Measurements from ENCODE around the gene MVP. TPM values are rescaled to one million over a fixed set of nuclear protein-coding genes. Genes with fewer than 3 reads are reported as not detected.
"Not testable (repeated sequence)": the region's sequence is repeated elsewhere in the genome, so short reads cannot be mapped to it uniquely, and the experiment has no call there.

Gene MVP
- total RNA-seq, 2 experiments from 2014 or later: 110 to 123 TPM

GRCh38 chr16:29825145-29826044 is 5.1 kb downstream of the MVP start:
- CTCF ChIA-PET: interaction anchor here (1.0 to 16.1 kb wide), 6 partner anchors 8 to 207 kb away, joined by 3 to 192 read pairs (median 8); partner anchors contain the start of gene PAGR1
- Mint-ChIP-seq H3K27ac (peak overlapping the region; percentile 81), H3K36me3 (peaks cover 20% of the 10 kb centered on the region), H3K9me3 (ENCODE audit: low read depth) (no peaks in the 10 kb centered on the region), H3K4me3 (peak overlapping the region; percentile 24), H3K4me1 (peaks cover 49% of the 10 kb centered on the region), H3K27me3 (no peaks in the 10 kb centered on the region)
- DNase-seq (peak; percentile 77), ATAC-seq (peak; percentile 65)

- no peak overlapping the region for H3K27ac Mint-ChIP-seq
- no peak overlapping the region for H3K4me3 Mint-ChIP-seq
- H3K9me3 Mint-ChIP-seq (ENCODE audit: low read depth): no peaks in the 10 kb centered on the region
- ATAC-seq (no peak), DNase-seq (no peak)
- peaks cover 44% of the 10 kb centered on the region for H3K4me1 Mint-ChIP-seq
- peaks cover 15% of the 10 kb centered on the region for H3K36me3 Mint-ChIP-seq
- CTCF ChIA-PET: interaction anchor here (1.0 to 16.1 kb wide), 8 partner anchors 9 to 206 kb away, joined by 3 to 192 read pairs (median 6); partner anchors contain the start of genes PAGR1 and TMEM219
- H3K27me3 Mint-ChIP-seq: no peaks in the 10 kb centered on the region
Observed at GRCh38 chr16:29826342-29826695, 6.1 kb downstream of the MVP start.

- Mint-ChIP-seq H3K36me3 (peaks cover 31% of the 10 kb centered on the region), H3K27me3 (no peaks in the 10 kb centered on the region), H3K27ac (no peak overlapping the region), H3K4me3 (no peak overlapping the region), H3K4me1 (peaks cover 18% of the 10 kb centered on the region), H3K9me3 (ENCODE audit: low read depth) (no peaks in the 10 kb centered on the region)
- DNase-seq (no peak), ATAC-seq (no peak)
- CTCF ChIA-PET: no interaction called here
Observed at GRCh38 chr16:29830774-29831173, 10.5 kb downstream of the MVP start.

GRCh38 chr16:29831490-29831889 is 11.2 kb downstream of the MVP start:
- Mint-ChIP-seq H3K27me3 (no peaks in the 10 kb centered on the region), H3K4me1 (peaks cover 11% of the 10 kb centered on the region), H3K27ac (no peak overlapping the region), H3K36me3 (peaks cover 34% of the 10 kb centered on the region), H3K9me3 (ENCODE audit: low read depth) (no peaks in the 10 kb centered on the region), H3K4me3 (no peak overlapping the region)
- CTCF ChIA-PET: no interaction called here
- DNase-seq: no peak
- ATAC-seq: no peak

GRCh38 chr16:29833219-29833618 is 13.0 kb downstream of the MVP start:
- peaks cover 40% of the 10 kb centered on the region for H3K36me3 Mint-ChIP-seq
- H3K27me3 Mint-ChIP-seq; H3K27ac Mint-ChIP-seq; DNase-seq; ATAC-seq; H3K4me3 Mint-ChIP-seq; H3K4me1 Mint-ChIP-seq; H3K9me3 Mint-ChIP-seq (ENCODE audit: low read depth): not testable (repeated sequence)
- CTCF ChIA-PET: interaction anchor here (1.4 kb wide), 1 partner anchor 15 kb away, joined by 6 read pairs; no protein-coding TSS in a partner anchor

- Mint-ChIP-seq H3K27me3 (no peaks in the 10 kb centered on the region), H3K4me1 (no peaks in the 10 kb centered on the region), H3K36me3 (peaks cover 40% of the 10 kb centered on the region), H3K9me3 (ENCODE audit: low read depth) (no peaks in the 10 kb centered on the region), H3K4me3 (no peak overlapping the region), H3K27ac (no peak overlapping the region)
- CTCF ChIA-PET: interaction anchor here (1.8 to 2.2 kb wide), 2 partner anchors 14 to 134 kb away, joined by 4 to 16 read pairs; no protein-coding TSS in a partner anchor
- no peak for DNase-seq
- ATAC-seq: no peak
Observed at GRCh38 chr16:29834079-29834478, 13.8 kb downstream of the MVP start.

- DNase-seq (no peak), ATAC-seq (no peak)
- Mint-ChIP-seq H3K4me1 (no peaks in the 10 kb centered on the region), H3K27me3 (no peaks in the 10 kb centered on the region), H3K9me3 (ENCODE audit: low read depth) (no peaks in the 10 kb centered on the region), H3K36me3 (peaks cover 41% of the 10 kb centered on the region), H3K4me3 (no peak overlapping the region), H3K27ac (no peak overlapping the region)
- CTCF ChIA-PET: interaction anchor here (1.8 to 2.2 kb wide), 2 partner anchors 12 to 135 kb away, joined by 4 to 16 read pairs; no protein-coding TSS in a partner anchor
Observed at GRCh38 chr16:29835926-29836325, 15.7 kb downstream of the MVP start.

GRCh38 chr16:29836623-29837022 is 16.4 kb downstream of the MVP start:
- DNase-seq (no peak), ATAC-seq (no peak)
- CTCF ChIA-PET: interaction anchor here (0.7 to 2.1 kb wide), 2 partner anchors 12 to 20 kb away, joined by 3 to 6 read pairs; partner anchors contain the start of gene PAGR1
- H3K4me3 Mint-ChIP-seq: no peak overlapping the region
- H3K9me3 Mint-ChIP-seq (ENCODE audit: low read depth): no peaks in the 10 kb centered on the region
- peaks cover 41% of the 10 kb centered on the region for H3K36me3 Mint-ChIP-seq
- no peak overlapping the region for H3K27ac Mint-ChIP-seq
- H3K4me1 Mint-ChIP-seq: no peaks in the 10 kb centered on the region
- no peaks in the 10 kb centered on the region for H3K27me3 Mint-ChIP-seq

- peaks cover 40% of the 10 kb centered on the region for H3K36me3 Mint-ChIP-seq
- DNase-seq (no peak), ATAC-seq (no peak)
- H3K9me3 Mint-ChIP-seq (ENCODE audit: low read depth): no peaks in the 10 kb centered on the region
- no peaks in the 10 kb centered on the region for H3K4me1 Mint-ChIP-seq
- H3K27ac Mint-ChIP-seq: no peak overlapping the region
- CTCF ChIA-PET: interaction anchor here (1.2 to 3.2 kb wide), 3 partner anchors 10 to 21 kb away, joined by 4 to 23 read pairs (median 6); partner anchors contain the start of gene PAGR1
- H3K27me3 Mint-ChIP-seq: no peaks in the 10 kb centered on the region
- H3K4me3 Mint-ChIP-seq: no peak overlapping the region
Observed at GRCh38 chr16:29837841-29838240, 17.6 kb downstream of the MVP start.

GRCh38 chr16:29839822-29840221 is 19.6 kb downstream of the MVP start:
- no peak for ATAC-seq
- CTCF ChIA-PET: interaction anchor here (3.2 kb wide), 1 partner anchor 9 kb away, joined by 23 read pairs; no protein-coding TSS in a partner anchor
- H3K36me3 Mint-ChIP-seq: peaks cover 31% of the 10 kb centered on the region
- H3K4me1 Mint-ChIP-seq: no peaks in the 10 kb centered on the region
- H3K27me3 Mint-ChIP-seq: no peaks in the 10 kb centered on the region
- no peak overlapping the region for H3K27ac Mint-ChIP-seq
- H3K9me3 Mint-ChIP-seq (ENCODE audit: low read depth): no peaks in the 10 kb centered on the region
- DNase-seq: no peak
- H3K4me3 Mint-ChIP-seq: no peak overlapping the region

- Mint-ChIP-seq H3K9me3 (ENCODE audit: low read depth) (no peaks in the 10 kb centered on the region), H3K27ac (no peak overlapping the region), H3K4me3 (no peak overlapping the region), H3K27me3 (no peaks in the 10 kb centered on the region), H3K4me1 (no peaks in the 10 kb centered on the region), H3K36me3 (peaks cover 29% of the 10 kb centered on the region)
- DNase-seq (no peak), ATAC-seq (no peak)
- CTCF ChIA-PET: interaction anchor here (3.2 kb wide), 1 partner anchor 8 kb away, joined by 23 read pairs; no protein-coding TSS in a partner anchor
Observed at GRCh38 chr16:29840240-29840639, 20.0 kb downstream of the MVP start.

GRCh38 chr16:29841631-29842030 is 21.4 kb downstream of the MVP start:
- Mint-ChIP-seq H3K27me3 (no peaks in the 10 kb centered on the region), H3K9me3 (ENCODE audit: low read depth) (no peaks in the 10 kb centered on the region), H3K4me3 (no peak overlapping the region), H3K27ac (no peak overlapping the region), H3K36me3 (peaks cover 25% of the 10 kb centered on the region), H3K4me1 (no peaks in the 10 kb centered on the region)
- DNase-seq: no peak
- CTCF ChIA-PET: interaction anchor here (1.0 kb wide), 1 partner anchor 190 kb away, joined by 3 read pairs; no protein-coding TSS in a partner anchor
- no peak for ATAC-seq

GRCh38 chr16:29842732-29843346 is 22.6 kb downstream of the MVP start:
- ATAC-seq (no peak), DNase-seq (no peak)
- H3K36me3 Mint-ChIP-seq: peaks cover 20% of the 10 kb centered on the region
- H3K4me3 Mint-ChIP-seq: no peak overlapping the region
- H3K27ac Mint-ChIP-seq: no peak overlapping the region
- CTCF ChIA-PET: interaction anchor here (1.0 to 1.9 kb wide), 3 partner anchors 12 to 121 kb away, joined by 3 to 9 read pairs (median 3); partner anchors contain the start of gene PAGR1
- H3K9me3 Mint-ChIP-seq (ENCODE audit: low read depth): no peaks in the 10 kb centered on the region
- H3K4me1 Mint-ChIP-seq: no peaks in the 10 kb centered on the region
- H3K27me3 Mint-ChIP-seq: no peaks in the 10 kb centered on the region

Data from activated CD8-positive, alpha-beta memory T cell treated with anti-CD3 and anti-CD28 coated beads, Interleukin-2, amount 10 ng/mL, durations not matched to agents 7 days and 5 days (primary cell).